ENCODE measurements around the gene GULP1.
A peak's percentile ranks its signal among the peaks of the same experiment; 100 is the strongest.

GULP1 gene

GRCh38 chr2:188340257-188340656 lies 48.6 kb downstream of the GULP1 start:
- H3K9me3 Mint-ChIP-seq = peaks cover 2% of the 10 kb centered on the region
- no peak for TF ChIP-seq CTCF (IDR thresholded peaks at IDR 0.05; ENCODE audit: unreplicated experiment in 3 of 3)
- H3K27ac Mint-ChIP-seq = no peak overlapping the region
- no peak overlapping the region for H3K4me3 Mint-ChIP-seq
- H3K4me1 Mint-ChIP-seq = peaks cover 10% of the 10 kb centered on the region
- peaks cover 14% of the 10 kb centered on the region for H3K36me3 Mint-ChIP-seq (ENCODE audit: low read depth)
- no peaks in the 10 kb centered on the region for H3K27me3 Mint-ChIP-seq (ENCODE audit: low read depth)

- Mint-ChIP-seq H3K36me3 (ENCODE audit: low read depth) (peaks cover 6% of the 10 kb centered on the region), H3K4me1 (peaks cover 15% of the 10 kb centered on the region), H3K4me3 (no peak overlapping the region), H3K9me3 (peaks cover 2% of the 10 kb centered on the region), H3K27me3 (ENCODE audit: low read depth) (no peaks in the 10 kb centered on the region), H3K27ac (peak overlapping the region in 2 of 3 experiments; percentile 2 to 15)
- no peak for TF ChIP-seq CTCF (IDR thresholded peaks at IDR 0.05; ENCODE audit: unreplicated experiment in 3 of 3)
Observed at GRCh38 chr2:188345020-188345419, 53.3 kb downstream of the GULP1 start.

GRCh38 chr2:188345426-188345825 lies 53.8 kb downstream of the GULP1 start:
- no peaks in the 10 kb centered on the region for H3K9me3 Mint-ChIP-seq
- no peaks in the 10 kb centered on the region for H3K27me3 Mint-ChIP-seq (ENCODE audit: low read depth)
- peak overlapping the region in 2 of 3 experiments; percentile 2 to 15 for H3K27ac Mint-ChIP-seq
- H3K4me1 Mint-ChIP-seq = peaks cover 15% of the 10 kb centered on the region
- no peak overlapping the region for H3K4me3 Mint-ChIP-seq
- no peak for TF ChIP-seq CTCF (IDR thresholded peaks at IDR 0.05; ENCODE audit: unreplicated experiment in 3 of 3)
- peaks cover 3% of the 10 kb centered on the region for H3K36me3 Mint-ChIP-seq (ENCODE audit: low read depth)

- H3K36me3 Mint-ChIP-seq (ENCODE audit: low read depth) = peaks cover 3% of the 10 kb centered on the region
- H3K4me1 Mint-ChIP-seq = peaks cover 15% of the 10 kb centered on the region
- TF ChIP-seq CTCF (IDR thresholded peaks at IDR 0.05; ENCODE audit: unreplicated experiment in 3 of 3) = no peak
- H3K27ac Mint-ChIP-seq = peak overlapping the region in 2 of 3 experiments; percentile 2 to 15
- no peaks in the 10 kb centered on the region for H3K9me3 Mint-ChIP-seq
- no peak overlapping the region for H3K4me3 Mint-ChIP-seq
- no peaks in the 10 kb centered on the region for H3K27me3 Mint-ChIP-seq (ENCODE audit: low read depth)
Observed at GRCh38 chr2:188345831-188346458, 54.3 kb downstream of the GULP1 start.

- H3K27me3 Mint-ChIP-seq (ENCODE audit: low read depth) = no peaks in the 10 kb centered on the region
- TF ChIP-seq CTCF (IDR thresholded peaks at IDR 0.05; ENCODE audit: unreplicated experiment in 3 of 3) = no peak
- H3K4me1 Mint-ChIP-seq = peaks cover 14% of the 10 kb centered on the region
- H3K36me3 Mint-ChIP-seq (ENCODE audit: low read depth) = peaks cover 4% of the 10 kb centered on the region
- H3K4me3 Mint-ChIP-seq = no peak overlapping the region
- H3K27ac Mint-ChIP-seq = no peak overlapping the region
- peaks cover 2% of the 10 kb centered on the region for H3K9me3 Mint-ChIP-seq
Observed at GRCh38 chr2:188349019-188349418, 57.3 kb downstream of the GULP1 start.

GRCh38 chr2:188353282-188353681 lies 61.6 kb downstream of the GULP1 start:
- H3K27ac Mint-ChIP-seq = no peak overlapping the region
- TF ChIP-seq CTCF (IDR thresholded peaks at IDR 0.05; ENCODE audit: unreplicated experiment in 3 of 3) = no peak
- no peaks in the 10 kb centered on the region for H3K27me3 Mint-ChIP-seq (ENCODE audit: low read depth)
- no peaks in the 10 kb centered on the region for H3K4me1 Mint-ChIP-seq
- H3K4me3 Mint-ChIP-seq = no peak overlapping the region
- peaks cover 20% of the 10 kb centered on the region for H3K36me3 Mint-ChIP-seq (ENCODE audit: low read depth)
- H3K9me3 Mint-ChIP-seq = peaks cover 17% of the 10 kb centered on the region

All from nephron (organoid).